H1 (cell line): ENCODE measurements around the gene ADAM12. TPM values are rescaled to one million over a fixed set of nuclear protein-coding genes. Genes with fewer than 3 reads are reported as not detected.

Source experiments
- EP300 ChIP-seq, 2 experiments: IDR thresholded peaks; 1 replicate in 1 of 2; 2 replicates in 1 of 2; pipeline ENCODE4 v1.6.1; 2011 to 2012; ENCODE audit warnings: low read depth in 2 of 2, low read length in 2 of 2, mild to moderate bottlenecking in 2 of 2, borderline replicate concordance in 1 of 2, inconsistent platforms in 1 of 2, moderate library complexity in 1 of 2
- TAF1 ChIP-seq: IDR thresholded peaks from 2 replicates; pipeline ENCODE4 v1.6.1; 2011; ENCODE audit warnings: mild to moderate bottlenecking, low read depth, low read length
- polyA plus RNA-seq, 7 experiments: library from polyadenylated mRNA; depleted of rRNA in 3 of 7; stranded (reverse) in 5 of 7; unstranded in 2 of 7; fragments of >200 nt in 5 of 7; fragments of 200-250 nt in 2 of 7; gene quantifications; 1 replicate in 5 of 7; 2 replicates in 1 of 7; 4 replicates in 1 of 7; pipeline versions ENCODE4 v1.2.1 to v1.2.3, GENCODE V29; 2011 to 2013; ENCODE audit warnings: missing spikeins in 2 of 7, mixed read lengths in 2 of 7
- total RNA-seq: library from RNA; stranded (reverse); fragmentation: NEBNext Ultra II Directional; extraction: Animal tissue kit (Norgen Biotek cat#: 25700); gene quantifications from 2 replicates; pipeline ENCODE4 v1.2.1, GENCODE V29; 2021

Gene ADAM12
- total and polyA plus RNA-seq, 2 of the 8 experiments (the other 6 are each of a cell fraction or from before 2014, with no cell fraction given), result 0.07 to 0.17 TPM

GRCh38 chr10:126157189-126157588 is 231.1 kb downstream of the ADAM12 start (continued):
- TF ChIP-seq TAF1 (no peak), EP300 (IDR thresholded peaks at IDR 0.05; ENCODE audit: borderline replicate concordance in 1 of 2, low read depth in 2 of 2, low read length in 2 of 2) (no peak)
